ENCODE measurements around the gene ARHGAP15.

Gene ARHGAP15

GRCh38 chr2:143674051-143674450 lies 544.8 kb downstream of the ARHGAP15 start:
- no peak for DNase-seq

- no peak for DNase-seq
Observed at GRCh38 chr2:143675021-143675420, 545.8 kb downstream of the ARHGAP15 start.

- DNase-seq, result no peak
Observed at GRCh38 chr2:143679617-143680016, 550.4 kb downstream of the ARHGAP15 start.

- DNase-seq, result no peak
Observed at GRCh38 chr2:143680885-143681405, 551.7 kb downstream of the ARHGAP15 start.

- DNase-seq, result no peak
Observed at GRCh38 chr2:143682436-143683055, 553.3 kb downstream of the ARHGAP15 start.

GRCh38 chr2:143683977-143684376 lies 554.8 kb downstream of the ARHGAP15 start:
- DNase-seq, result no peak

- DNase-seq, result no peak
Observed at GRCh38 chr2:143684551-143685320, 555.5 kb downstream of the ARHGAP15 start.

GRCh38 chr2:143685421-143686078 lies 556.3 kb downstream of the ARHGAP15 start:
- no peak for DNase-seq

GRCh38 chr2:143686585-143687164 lies 557.5 kb downstream of the ARHGAP15 start:
- peak; percentile 44 for DNase-seq

- DNase-seq, result no peak
Observed at GRCh38 chr2:143688248-143688647, 559.0 kb downstream of the ARHGAP15 start.

GRCh38 chr2:143688815-143689214 lies 559.6 kb downstream of the ARHGAP15 start:
- no peak for DNase-seq

- DNase-seq, result no peak
Observed at GRCh38 chr2:143689541-143689940, 560.3 kb downstream of the ARHGAP15 start.

GRCh38 chr2:143690235-143690634 lies 561.0 kb downstream of the ARHGAP15 start:
- peak; percentile 88 for DNase-seq

GRCh38 chr2:143691121-143691520 lies 561.9 kb downstream of the ARHGAP15 start:
- no peak for DNase-seq

- no peak for DNase-seq
Observed at GRCh38 chr2:143692162-143692561, 562.9 kb downstream of the ARHGAP15 start.

- no peak for DNase-seq
Observed at GRCh38 chr2:143692967-143693366, 563.7 kb downstream of the ARHGAP15 start.

GRCh38 chr2:143694335-143694734 lies 565.1 kb downstream of the ARHGAP15 start:
- peak; percentile 30 for DNase-seq

- peak; percentile 48 for DNase-seq
Observed at GRCh38 chr2:143696651-143697050, 567.4 kb downstream of the ARHGAP15 start.

- DNase-seq, result no peak
Observed at GRCh38 chr2:143697744-143698143, 568.5 kb downstream of the ARHGAP15 start.

- peak; percentile 61 for DNase-seq
Observed at GRCh38 chr2:143698352-143698751, 569.1 kb downstream of the ARHGAP15 start.

- DNase-seq, result peak; percentile 86
Observed at GRCh38 chr2:143698888-143699570, 569.8 kb downstream of the ARHGAP15 start.

GRCh38 chr2:143700865-143701264 lies 571.6 kb downstream of the ARHGAP15 start:
- no peak for DNase-seq

GRCh38 chr2:143701785-143702184 lies 572.6 kb downstream of the ARHGAP15 start:
- no peak for DNase-seq
